OCI-LY1 (cell line): Measurements from ENCODE around the gene ZFYVE28.

ENCODE experiments used
- EZH2 ChIP-seq: fragments of 200-600 bp; sonication (generic), shearing (Covaris generic); IDR thresholded peaks from 2 replicates; pipeline ENCODE4 v1.8.0; 2017; ENCODE audit warnings: borderline replicate concordance, mixed run types, mild to moderate bottlenecking, antibody characterized with exemption, low read length, moderate library complexity, mixed read lengths
- TF ChIP-seq, protein P1 (sequence below): fragments of 200-600 bp; sonication (generic), shearing (Covaris generic); IDR thresholded peaks from 2 replicates; pipeline ENCODE4 v1.5.1; 2017; ENCODE audit warnings: mild to moderate bottlenecking, antibody characterized with exemption, low read length, moderate library complexity, mixed read lengths

DNA sequence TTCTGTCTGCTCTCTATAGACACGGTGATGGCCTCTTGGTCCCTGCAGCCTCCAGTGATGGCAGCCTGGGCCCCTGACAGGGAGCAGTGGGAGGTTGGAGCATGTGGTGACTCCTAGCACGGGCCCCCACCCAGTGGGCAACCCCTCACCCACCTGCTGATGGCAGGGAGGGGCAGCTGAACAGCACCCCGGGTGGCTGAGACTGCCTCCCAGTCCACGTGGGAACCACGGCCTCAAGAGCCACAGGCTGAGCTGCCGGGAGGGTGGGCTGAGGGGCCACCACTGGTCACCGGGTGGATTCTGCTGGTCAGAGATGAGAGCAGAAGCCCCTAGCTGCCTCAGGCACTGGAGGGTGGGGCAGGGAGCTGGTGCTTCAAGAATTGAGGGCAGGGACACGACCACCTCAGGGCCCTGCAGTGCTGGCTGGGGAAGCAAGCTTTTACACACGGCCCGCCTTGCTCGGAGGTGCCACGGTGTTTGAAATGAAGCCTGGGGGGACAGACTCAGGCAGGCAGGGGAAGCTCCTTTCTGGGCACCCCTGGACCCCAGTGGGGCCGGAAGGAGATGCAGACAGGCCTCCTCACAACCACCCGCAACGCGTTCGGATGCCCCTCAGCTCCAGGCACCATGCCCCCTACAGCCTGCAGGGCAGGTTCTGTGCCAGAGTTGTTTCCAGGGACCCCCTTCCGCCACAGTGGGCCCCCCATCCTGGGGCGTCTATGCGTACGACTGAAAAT lies 170.2 kb downstream of the ZFYVE28 start:
- TF ChIP-seq, protein P1, sequence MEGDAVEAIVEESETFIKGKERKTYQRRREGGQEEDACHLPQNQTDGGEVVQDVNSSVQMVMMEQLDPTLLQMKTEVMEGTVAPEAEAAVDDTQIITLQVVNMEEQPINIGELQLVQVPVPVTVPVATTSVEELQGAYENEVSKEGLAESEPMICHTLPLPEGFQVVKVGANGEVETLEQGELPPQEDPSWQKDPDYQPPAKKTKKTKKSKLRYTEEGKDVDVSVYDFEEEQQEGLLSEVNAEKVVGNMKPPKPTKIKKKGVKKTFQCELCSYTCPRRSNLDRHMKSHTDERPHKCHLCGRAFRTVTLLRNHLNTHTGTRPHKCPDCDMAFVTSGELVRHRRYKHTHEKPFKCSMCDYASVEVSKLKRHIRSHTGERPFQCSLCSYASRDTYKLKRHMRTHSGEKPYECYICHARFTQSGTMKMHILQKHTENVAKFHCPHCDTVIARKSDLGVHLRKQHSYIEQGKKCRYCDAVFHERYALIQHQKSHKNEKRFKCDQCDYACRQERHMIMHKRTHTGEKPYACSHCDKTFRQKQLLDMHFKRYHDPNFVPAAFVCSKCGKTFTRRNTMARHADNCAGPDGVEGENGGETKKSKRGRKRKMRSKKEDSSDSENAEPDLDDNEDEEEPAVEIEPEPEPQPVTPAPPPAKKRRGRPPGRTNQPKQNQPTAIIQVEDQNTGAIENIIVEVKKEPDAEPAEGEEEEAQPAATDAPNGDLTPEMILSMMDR = no peak
- no peak for TF ChIP-seq EZH2
